ENCODE results near the gene NT5C2. TPM values are rescaled to one million over a fixed set of nuclear protein-coding genes. Genes with fewer than 3 reads are reported as not detected.
A peak's percentile ranks its signal among the peaks of the same experiment; 100 is the strongest.
"Not testable (repeated sequence)": the region's sequence is repeated elsewhere in the genome, so short reads cannot be mapped to it uniquely, and the experiment has no call there.

The NT5C2 gene
- total RNA-seq, 1 donor from 2014 or later: 55.0 TPM

DNA sequence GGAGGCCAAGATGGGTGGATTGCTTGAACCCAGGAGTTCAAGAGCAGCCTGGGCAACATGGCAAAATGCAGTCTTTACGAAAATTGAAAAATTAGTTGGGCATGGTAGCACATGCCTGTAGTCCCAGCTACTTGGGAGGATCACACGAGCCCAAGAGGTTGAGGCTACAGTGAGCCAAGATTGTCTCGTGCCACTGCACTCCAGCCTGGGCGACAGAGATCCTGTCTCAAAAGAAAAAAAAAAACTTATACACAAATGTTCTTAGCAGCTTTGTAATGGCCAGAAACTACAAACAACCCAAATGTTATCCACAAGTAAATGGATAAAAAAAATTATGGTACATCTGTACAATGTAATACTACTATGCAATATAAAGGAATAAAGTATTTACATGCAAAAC is 12.6 kb downstream of the NT5C2 start:
- no peaks in the 10 kb centered on the region for H3K9me3 ChIP-seq (replicated peaks)
- intact Hi-C loops (cut with micrococcal nuclease): no loop called here
- peak overlapping the region; percentile 51 for H3K27ac ChIP-seq (replicated peaks)
- TF ChIP-seq, protein P1, sequence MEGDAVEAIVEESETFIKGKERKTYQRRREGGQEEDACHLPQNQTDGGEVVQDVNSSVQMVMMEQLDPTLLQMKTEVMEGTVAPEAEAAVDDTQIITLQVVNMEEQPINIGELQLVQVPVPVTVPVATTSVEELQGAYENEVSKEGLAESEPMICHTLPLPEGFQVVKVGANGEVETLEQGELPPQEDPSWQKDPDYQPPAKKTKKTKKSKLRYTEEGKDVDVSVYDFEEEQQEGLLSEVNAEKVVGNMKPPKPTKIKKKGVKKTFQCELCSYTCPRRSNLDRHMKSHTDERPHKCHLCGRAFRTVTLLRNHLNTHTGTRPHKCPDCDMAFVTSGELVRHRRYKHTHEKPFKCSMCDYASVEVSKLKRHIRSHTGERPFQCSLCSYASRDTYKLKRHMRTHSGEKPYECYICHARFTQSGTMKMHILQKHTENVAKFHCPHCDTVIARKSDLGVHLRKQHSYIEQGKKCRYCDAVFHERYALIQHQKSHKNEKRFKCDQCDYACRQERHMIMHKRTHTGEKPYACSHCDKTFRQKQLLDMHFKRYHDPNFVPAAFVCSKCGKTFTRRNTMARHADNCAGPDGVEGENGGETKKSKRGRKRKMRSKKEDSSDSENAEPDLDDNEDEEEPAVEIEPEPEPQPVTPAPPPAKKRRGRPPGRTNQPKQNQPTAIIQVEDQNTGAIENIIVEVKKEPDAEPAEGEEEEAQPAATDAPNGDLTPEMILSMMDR (IDR thresholded peaks at IDR 0.05; ENCODE audit: borderline replicate concordance): no peak
- H3K36me3 ChIP-seq: peaks cover 35% of the 10 kb centered on the region
- peaks cover 81% of the 10 kb centered on the region for H3K4me1 ChIP-seq
- DNase-seq: no peak
- no peak overlapping the region for H3K4me3 ChIP-seq
- no peaks in the 10 kb centered on the region for H3K27me3 ChIP-seq (ENCODE audit: low read depth)

DNA sequence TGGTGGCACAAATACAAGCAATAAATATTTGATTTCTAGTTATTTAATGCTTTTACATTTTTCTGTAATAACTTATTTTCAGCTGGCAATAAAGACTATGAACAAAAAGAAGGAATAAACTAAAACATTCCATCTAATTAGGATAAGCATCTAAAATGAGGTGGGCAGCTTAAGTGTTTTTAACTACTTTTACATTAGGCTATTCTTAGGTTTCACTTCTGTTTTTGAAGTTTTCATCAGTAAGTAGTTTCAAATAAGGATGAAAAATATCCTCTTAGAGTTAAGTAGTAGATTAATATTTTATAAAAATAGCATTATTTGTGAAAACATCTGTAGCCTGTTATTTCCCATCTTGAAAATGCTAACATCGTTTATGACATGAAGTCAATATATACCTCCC is 15.9 kb downstream of the NT5C2 start:
- H3K4me1 ChIP-seq: peaks cover 50% of the 10 kb centered on the region
- H3K4me3 ChIP-seq: no peak overlapping the region
- no peak overlapping the region for H3K27ac ChIP-seq (replicated peaks)
- peaks cover 66% of the 10 kb centered on the region for H3K36me3 ChIP-seq
- H3K27me3 ChIP-seq (ENCODE audit: low read depth): no peaks in the 10 kb centered on the region
- DNase-seq: no peak
- TF ChIP-seq, protein P1 (IDR thresholded peaks at IDR 0.05; ENCODE audit: borderline replicate concordance): no peak
- intact Hi-C loops (cut with micrococcal nuclease): no loop called here
- no peaks in the 10 kb centered on the region for H3K9me3 ChIP-seq (replicated peaks)

DNA sequence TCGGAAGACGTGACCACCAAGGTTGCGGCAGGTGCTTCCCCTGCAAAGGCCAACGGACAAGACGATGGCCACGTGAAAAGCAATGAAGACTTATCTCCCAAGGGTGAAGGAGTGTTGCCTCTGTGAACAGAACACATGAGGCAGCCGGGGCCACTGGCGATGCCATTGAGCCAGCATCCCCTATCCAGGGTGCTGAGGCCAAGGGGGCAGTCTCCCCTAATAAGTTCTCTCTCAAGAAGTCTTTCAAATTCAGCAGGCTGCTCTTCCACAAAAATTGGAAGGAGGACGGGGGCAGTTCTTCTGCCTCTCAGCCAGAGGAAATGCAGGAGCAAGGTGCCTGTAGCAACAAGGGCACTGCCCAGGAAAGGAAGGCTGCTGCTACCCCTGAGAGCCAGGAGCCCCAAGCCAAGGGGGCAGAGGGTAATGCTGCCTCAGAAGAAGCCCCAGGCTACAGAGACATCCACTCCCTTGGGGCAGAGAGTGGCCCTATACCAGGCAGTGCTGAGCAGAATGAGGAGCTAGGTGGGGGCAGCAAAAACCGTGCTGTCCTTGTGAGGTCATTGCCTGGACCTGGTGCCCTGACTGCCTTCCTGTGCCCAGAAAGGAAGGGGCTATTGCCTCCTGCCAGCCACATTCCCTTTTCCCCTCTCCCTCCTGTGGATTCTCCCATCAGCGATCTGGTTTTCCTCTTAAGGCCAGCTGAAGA is 17.3 kb downstream of the NT5C2 start:
- Histone ChIP-seq H3K36me3 (peaks cover 76% of the 10 kb centered on the region), H3K4me3 (no peak overlapping the region), H3K4me1 (peaks cover 47% of the 10 kb centered on the region), H3K27ac (replicated peaks) (peak overlapping the region; percentile 41), H3K27me3 (ENCODE audit: low read depth) (no peaks in the 10 kb centered on the region), H3K9me3 (replicated peaks) (no peaks in the 10 kb centered on the region)
- intact Hi-C loops (cut with micrococcal nuclease): no loop called here
- DNase-seq: no peak
- TF ChIP-seq, protein P1 (IDR thresholded peaks at IDR 0.05; ENCODE audit: borderline replicate concordance): no peak

DNA sequence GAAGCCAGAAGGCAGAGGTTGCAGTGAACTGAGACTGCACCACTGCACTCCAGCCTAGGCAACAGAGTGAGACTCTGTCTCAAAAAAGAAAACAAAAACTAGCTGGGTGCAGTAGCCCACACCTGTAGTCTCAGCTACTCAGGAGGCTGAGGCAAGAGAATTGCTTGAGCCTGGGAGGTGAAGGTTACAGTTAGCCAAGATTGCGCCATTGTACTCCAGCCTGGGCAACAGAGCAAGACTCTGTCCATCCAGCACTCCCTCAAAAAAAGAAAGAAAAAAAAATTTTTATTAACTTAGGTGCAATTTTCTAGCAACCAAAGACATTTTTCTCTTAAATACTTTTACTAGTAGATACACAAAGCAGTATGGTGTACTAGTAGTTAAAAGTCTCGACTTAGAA is 18.7 kb downstream of the NT5C2 start:
- H3K27me3 ChIP-seq (ENCODE audit: low read depth); DNase-seq; intact Hi-C loops (cut with micrococcal nuclease); H3K27ac ChIP-seq (replicated peaks); H3K4me3 ChIP-seq; H3K9me3 ChIP-seq (replicated peaks): not testable (repeated sequence)
- peaks cover 32% of the 10 kb centered on the region for H3K4me1 ChIP-seq
- H3K36me3 ChIP-seq: peaks cover 77% of the 10 kb centered on the region

DNA sequence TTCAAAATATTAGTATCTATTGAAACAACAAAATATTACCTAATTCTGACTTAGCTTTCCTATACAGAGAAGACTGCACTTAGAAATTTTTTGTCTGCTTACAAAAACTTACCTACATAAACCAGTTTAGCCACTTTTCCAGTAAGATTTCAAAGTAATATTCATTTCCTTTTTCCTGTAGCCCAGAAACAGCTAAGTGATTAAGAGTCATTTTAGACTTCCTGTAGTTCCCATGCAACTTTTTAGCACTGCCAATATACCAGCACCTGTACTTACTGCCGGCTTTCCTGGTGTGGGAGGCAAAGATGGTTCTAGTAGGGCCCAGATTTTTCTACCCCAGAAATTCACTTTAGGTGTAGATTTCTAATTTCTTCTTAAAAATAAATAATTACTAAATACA is 21.8 kb downstream of the NT5C2 start:
- H3K27me3 ChIP-seq (ENCODE audit: low read depth): no peaks in the 10 kb centered on the region
- H3K36me3 ChIP-seq: peaks cover 78% of the 10 kb centered on the region
- H3K4me3 ChIP-seq: no peak overlapping the region
- intact Hi-C loops (cut with micrococcal nuclease): no loop called here
- TF ChIP-seq, protein P1 (IDR thresholded peaks at IDR 0.05; ENCODE audit: borderline replicate concordance): no peak
- no peak overlapping the region for H3K27ac ChIP-seq (replicated peaks)
- H3K4me1 ChIP-seq: peaks cover 19% of the 10 kb centered on the region
- no peaks in the 10 kb centered on the region for H3K9me3 ChIP-seq (replicated peaks)
- DNase-seq: no peak

DNA sequence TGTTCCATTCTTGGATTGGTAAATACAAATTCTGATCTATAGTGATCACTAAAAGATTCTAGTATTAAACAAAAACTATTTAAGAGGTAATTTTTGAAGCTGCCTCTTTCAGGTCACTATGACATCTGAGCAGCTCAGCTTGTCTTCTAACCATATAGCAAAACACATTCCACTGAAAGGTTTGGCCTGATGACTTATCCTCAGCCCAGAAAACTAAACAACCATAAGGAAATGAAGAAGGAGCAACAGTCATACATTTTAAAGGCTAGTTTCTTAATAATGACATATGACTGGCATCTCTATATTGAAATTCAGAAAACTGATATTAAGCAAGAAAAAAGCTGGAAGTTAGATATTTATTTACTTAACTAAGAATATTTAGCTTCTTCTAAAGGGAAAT is 24.6 kb downstream of the NT5C2 start:
- intact Hi-C loops (cut with micrococcal nuclease): no loop called here
- Histone ChIP-seq H3K9me3 (replicated peaks) (peaks cover 3% of the 10 kb centered on the region), H3K4me1 (peaks cover 10% of the 10 kb centered on the region), H3K36me3 (peaks cover 81% of the 10 kb centered on the region), H3K27ac (replicated peaks) (no peak overlapping the region), H3K27me3 (ENCODE audit: low read depth) (no peaks in the 10 kb centered on the region), H3K4me3 (no peak overlapping the region)
- TF ChIP-seq, protein P1 (IDR thresholded peaks at IDR 0.05; ENCODE audit: borderline replicate concordance): no peak
- DNase-seq: no peak

DNA sequence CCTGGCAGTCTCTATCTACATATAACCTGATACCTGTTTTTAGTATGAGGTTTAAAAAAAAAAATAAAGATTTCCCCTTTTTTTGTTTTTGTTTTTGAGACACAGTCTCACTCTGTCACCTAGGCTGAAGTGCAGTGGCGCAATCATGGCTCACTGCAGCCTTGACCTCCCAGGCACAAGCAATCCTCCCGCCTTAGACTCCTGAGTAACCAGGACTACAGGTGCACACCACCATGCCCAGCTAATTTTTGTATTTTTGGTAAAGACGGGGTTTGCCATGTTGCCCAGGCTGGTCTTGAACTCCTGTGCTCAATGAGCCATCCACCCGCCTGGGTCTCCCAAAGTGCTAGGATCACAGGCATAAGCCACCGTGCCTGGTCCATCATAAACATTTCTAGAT is 25.5 kb downstream of the NT5C2 start:
- H3K9me3 ChIP-seq (replicated peaks); DNase-seq; H3K27ac ChIP-seq (replicated peaks); H3K4me3 ChIP-seq; intact Hi-C loops (cut with micrococcal nuclease); H3K27me3 ChIP-seq (ENCODE audit: low read depth): not testable (repeated sequence)
- Histone ChIP-seq H3K36me3 (peaks cover 80% of the 10 kb centered on the region), H3K4me1 (peaks cover 10% of the 10 kb centered on the region)
